Lower lobe of right lung (tissue), 2 donors: Measurements from ENCODE around the gene CNPY3. TPM values are rescaled to one million over a fixed set of nuclear protein-coding genes. Genes with fewer than 3 reads are reported as not detected.
"Not testable (repeated sequence)": the region's sequence is repeated elsewhere in the genome, so short reads cannot be mapped to it uniquely, and the experiment has no call there.

Experiments used
- ATAC-seq, 2 donors: fragments of 200-7000 bp; cut with Tn5 transposase; one replicate each; pipeline ENCODE4 v1.9.1; 2020 to 2022; ENCODE audit warnings: mild to moderate bottlenecking in 2 of 2, moderate library complexity in 2 of 2
- DNase-seq: peaks from one replicate; pipeline ENCODE4 v3.0.0-alpha.2; 2020
- H3K27ac ChIP-seq: fragments of 200-600 bp; one replicate; pipeline ENCODE4 v1.8.0; 2022
- H3K27me3 ChIP-seq: fragments of 200-600 bp; one replicate; pipeline ENCODE4 v1.8.0; 2022; ENCODE audit warnings: low read depth
- H3K36me3 ChIP-seq: fragments of 200-600 bp; one replicate; pipeline ENCODE4 v1.8.0; 2022; ENCODE audit warnings: mild to moderate bottlenecking
- H3K4me1 ChIP-seq: fragments of 200-600 bp; one replicate; pipeline ENCODE4 v1.8.0; 2022
- H3K4me3 ChIP-seq: fragments of 200-600 bp; one replicate; pipeline ENCODE4 v1.8.0; 2022; ENCODE audit warnings: mild to moderate bottlenecking
- H3K9me3 ChIP-seq: fragments of 200-600 bp; one replicate; pipeline ENCODE4 v1.8.0; 2022
- intact Hi-C: fragments of 100-400 bp; cut with DNase I; formaldehyde crosslinking; loops from one replicate; pipeline ENCODE4 v1.11.0; 2022
- total RNA-seq: library from RNA; stranded (reverse); fragmentation: NEBNext Ultra II Directional; extraction: Animal tissue kit (Norgen Biotek cat#: 25700); gene quantifications from one replicate; pipeline ENCODE4 v1.2.1, GENCODE V29; 2021
- TF ChIP-seq, protein P1 (sequence below): fragments of 200-600 bp; IDR thresholded peaks from one replicate; pipeline ENCODE4 v1.8.0; 2022; ENCODE audit warnings: antibody characterized with exemption, mild to moderate bottlenecking
- donor health status: DM: no; HTN: yes; CAD: no; lungs with severe emphysema.

CNPY3 gene
- total RNA-seq, 1 donor from 2014 or later: 84.0 TPM

DNA sequence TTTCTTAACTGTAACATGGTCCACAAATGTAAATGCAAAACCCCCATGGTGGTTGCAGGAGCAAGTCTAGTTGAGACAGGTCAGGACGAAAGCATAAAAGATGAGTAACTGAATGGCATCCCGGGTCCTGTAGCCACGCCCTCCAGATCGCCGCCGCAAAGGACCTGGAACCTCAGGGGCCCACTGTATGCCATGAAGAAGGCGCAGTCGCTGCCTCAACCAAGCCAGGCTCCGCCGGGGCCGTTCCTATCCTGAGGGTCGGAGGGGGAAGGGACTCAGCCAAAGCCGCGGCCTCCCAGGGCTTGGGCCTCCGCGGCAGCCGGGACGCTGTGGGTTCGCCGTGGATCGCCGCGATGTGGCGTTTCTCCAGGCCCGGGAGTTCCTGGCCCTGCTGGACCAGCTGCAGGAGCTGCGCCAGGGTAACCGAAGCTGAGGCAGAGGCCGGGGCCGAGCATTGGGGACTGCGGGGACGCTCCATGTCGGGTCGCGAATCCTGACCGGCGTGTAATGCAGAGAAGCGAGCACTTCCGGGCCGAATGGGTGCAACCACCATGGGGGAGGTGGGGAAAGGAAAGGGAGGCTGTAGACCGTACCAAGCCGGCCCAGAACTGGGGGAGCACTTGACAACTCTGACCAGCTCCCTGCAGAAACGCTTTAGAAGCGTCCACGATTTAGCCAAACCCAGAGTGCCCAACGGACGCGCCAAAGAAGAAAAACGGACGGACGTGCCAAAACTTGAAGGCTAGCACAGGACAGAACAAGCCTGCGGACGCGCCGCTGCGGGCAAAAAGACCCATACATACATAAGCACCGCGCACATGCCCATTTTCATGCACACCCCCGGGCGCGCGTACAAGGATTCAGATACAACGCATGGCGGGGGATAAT lies 38.7 kb upstream of the CNPY3 start:
- no peaks in the 10 kb centered on the region for H3K27me3 ChIP-seq
- DNase-seq (peak; percentile 94), ATAC-seq (peak; percentile 100)
- H3K36me3 ChIP-seq: peaks cover 24% of the 10 kb centered on the region
- peaks cover 17% of the 10 kb centered on the region for H3K4me1 ChIP-seq
- intact Hi-C loops: no loop called here
- H3K9me3 ChIP-seq: no peaks in the 10 kb centered on the region
- H3K27ac ChIP-seq: peak overlapping the region; percentile 93
- H3K4me3 ChIP-seq: peak overlapping the region; percentile 76
- TF ChIP-seq, protein P1, sequence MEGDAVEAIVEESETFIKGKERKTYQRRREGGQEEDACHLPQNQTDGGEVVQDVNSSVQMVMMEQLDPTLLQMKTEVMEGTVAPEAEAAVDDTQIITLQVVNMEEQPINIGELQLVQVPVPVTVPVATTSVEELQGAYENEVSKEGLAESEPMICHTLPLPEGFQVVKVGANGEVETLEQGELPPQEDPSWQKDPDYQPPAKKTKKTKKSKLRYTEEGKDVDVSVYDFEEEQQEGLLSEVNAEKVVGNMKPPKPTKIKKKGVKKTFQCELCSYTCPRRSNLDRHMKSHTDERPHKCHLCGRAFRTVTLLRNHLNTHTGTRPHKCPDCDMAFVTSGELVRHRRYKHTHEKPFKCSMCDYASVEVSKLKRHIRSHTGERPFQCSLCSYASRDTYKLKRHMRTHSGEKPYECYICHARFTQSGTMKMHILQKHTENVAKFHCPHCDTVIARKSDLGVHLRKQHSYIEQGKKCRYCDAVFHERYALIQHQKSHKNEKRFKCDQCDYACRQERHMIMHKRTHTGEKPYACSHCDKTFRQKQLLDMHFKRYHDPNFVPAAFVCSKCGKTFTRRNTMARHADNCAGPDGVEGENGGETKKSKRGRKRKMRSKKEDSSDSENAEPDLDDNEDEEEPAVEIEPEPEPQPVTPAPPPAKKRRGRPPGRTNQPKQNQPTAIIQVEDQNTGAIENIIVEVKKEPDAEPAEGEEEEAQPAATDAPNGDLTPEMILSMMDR: no peak

DNA sequence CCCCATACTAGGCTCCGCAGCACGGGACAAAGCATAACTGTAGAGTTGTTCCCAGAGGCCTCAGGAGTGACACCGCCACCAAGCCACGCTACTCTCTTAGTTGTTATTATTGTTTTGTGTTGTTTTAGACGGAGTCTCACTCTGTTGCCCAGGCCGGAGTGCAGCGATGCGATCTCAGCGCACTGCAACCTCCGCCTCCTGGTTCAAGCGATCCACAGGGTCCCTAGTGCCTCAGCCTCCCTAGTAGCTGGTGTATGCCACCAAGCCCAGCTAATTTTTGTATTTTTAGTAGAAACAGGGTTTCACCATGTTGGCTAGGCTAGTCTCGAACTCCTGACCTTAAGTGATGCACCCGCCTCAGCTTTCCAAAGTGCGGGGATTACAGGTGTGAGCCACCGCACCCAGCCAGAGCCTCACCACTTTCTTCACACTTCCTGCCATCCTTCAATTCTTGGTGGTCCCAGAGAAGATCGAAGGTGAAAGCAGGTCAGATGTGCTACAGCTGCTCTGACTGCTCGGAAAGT lies 38.0 kb upstream of the CNPY3 start:
- peak in 1 of 2 donors; percentile 11 for ATAC-seq
- DNase-seq: no peak
- intact Hi-C loops: no loop called here
- peak overlapping the region; percentile 93 for H3K27ac ChIP-seq
- no peaks in the 10 kb centered on the region for H3K9me3 ChIP-seq
- H3K36me3 ChIP-seq: peaks cover 17% of the 10 kb centered on the region
- H3K27me3 ChIP-seq: no peaks in the 10 kb centered on the region
- peak overlapping the region; percentile 76 for H3K4me3 ChIP-seq
- TF ChIP-seq, protein P1: no peak
- peaks cover 17% of the 10 kb centered on the region for H3K4me1 ChIP-seq

DNA sequence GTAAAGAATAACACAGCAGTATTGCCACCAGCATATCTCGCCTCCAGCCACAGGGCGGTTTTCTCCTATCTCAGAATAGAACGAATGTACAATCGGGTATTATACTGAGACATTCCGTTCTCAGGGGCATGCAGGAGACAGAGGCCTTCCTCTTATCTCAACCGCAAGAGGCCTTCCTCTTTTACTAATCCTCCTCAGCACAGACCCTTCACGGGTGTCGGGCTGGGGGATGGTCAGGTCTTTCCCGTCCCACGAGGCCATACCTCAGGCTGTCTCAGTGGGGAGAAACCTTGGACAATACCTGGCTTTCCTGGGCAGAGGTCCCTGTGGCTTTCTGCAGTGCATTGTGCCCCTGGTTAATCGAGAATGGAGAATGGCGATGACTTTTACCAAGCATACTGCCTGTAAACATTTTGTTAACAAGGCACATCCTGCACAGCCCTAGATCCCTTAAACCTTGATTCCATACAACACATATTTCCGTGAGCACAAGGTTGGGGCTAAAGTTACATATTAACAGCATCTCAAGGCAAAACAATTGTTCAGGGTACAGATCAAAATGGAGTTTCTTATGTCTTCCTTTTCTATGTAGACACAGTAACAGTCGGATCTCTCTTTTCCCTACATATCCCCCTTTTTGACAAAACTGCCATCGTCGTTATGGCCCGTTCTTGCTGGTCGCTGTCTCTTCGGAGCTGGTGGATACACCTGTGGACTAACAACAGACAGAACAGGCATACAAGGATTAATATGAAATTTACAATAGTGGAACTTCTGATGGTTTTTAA lies 35.0 kb upstream of the CNPY3 start:
- H3K27ac ChIP-seq, ATAC-seq, H3K27me3 ChIP-seq, intact Hi-C loops, H3K36me3 ChIP-seq, H3K4me3 ChIP-seq, H3K9me3 ChIP-seq, DNase-seq: not testable (repeated sequence)
- peaks cover 23% of the 10 kb centered on the region for H3K4me1 ChIP-seq

DNA sequence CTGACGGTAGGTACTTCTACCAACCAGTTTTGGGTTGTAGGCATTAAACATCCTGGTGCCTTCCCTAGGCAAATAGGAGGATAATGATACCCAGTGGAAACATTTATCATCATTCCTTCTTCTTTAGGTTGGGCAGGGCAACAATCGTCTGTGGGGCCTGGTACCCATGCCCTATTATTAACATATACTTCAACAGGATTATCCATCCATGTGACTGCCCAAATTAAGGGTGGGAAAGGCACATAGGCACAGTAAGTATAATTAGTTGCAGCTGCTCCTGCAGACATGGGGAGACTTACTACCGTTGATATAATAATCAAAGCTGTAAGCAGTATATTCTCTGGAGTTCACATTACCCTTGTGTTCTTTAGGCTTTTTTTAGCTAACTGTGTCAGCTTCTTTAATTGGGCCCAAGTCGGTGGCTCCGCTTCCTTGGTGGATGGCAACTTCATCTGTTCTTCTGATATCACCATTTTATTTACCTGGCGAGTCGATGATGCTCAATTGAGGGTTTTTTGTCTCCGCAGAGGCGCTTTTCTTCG lies 33.0 kb upstream of the CNPY3 start:
- no peak for DNase-seq
- no peak overlapping the region for H3K4me3 ChIP-seq
- H3K36me3 ChIP-seq: no peaks in the 10 kb centered on the region
- intact Hi-C loops: no loop called here
- H3K27ac ChIP-seq: no peak overlapping the region
- TF ChIP-seq, protein P1: no peak
- ATAC-seq: no peak
- H3K27me3 ChIP-seq: no peaks in the 10 kb centered on the region
- H3K4me1 ChIP-seq: peaks cover 13% of the 10 kb centered on the region
- no peaks in the 10 kb centered on the region for H3K9me3 ChIP-seq

DNA sequence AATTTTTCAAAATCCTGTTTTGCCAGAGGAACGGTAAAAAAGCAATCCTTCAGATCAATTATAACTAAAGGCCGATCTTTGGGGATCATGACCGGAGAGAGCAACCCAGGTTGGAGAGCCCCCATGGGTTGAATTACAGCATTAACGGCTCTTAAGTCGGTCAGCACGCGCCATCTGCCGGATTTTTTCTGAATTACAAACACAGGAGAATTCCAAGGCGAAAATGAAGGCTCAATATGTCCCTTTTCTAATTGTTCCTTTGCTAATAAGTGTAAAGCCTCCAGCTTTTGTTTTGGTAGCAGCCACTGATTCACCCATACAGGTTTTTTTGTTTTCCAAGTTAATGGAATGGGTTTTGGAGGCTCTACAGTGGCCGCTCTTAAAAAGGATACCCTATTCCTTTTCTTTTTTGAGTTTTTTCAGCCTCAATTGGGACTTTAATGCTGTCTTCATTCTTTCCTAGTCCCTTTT lies 30.4 kb upstream of the CNPY3 start:
- Histone ChIP-seq H3K36me3 (no peaks in the 10 kb centered on the region), H3K27me3 (no peaks in the 10 kb centered on the region), H3K9me3 (no peaks in the 10 kb centered on the region), H3K4me3 (no peak overlapping the region), H3K27ac (no peak overlapping the region), H3K4me1 (peaks cover 17% of the 10 kb centered on the region)
- DNase-seq (peak; percentile 63), ATAC-seq (no peak)
- intact Hi-C loops: no loop called here
- TF ChIP-seq, protein P1: peak; percentile 84
